GM19238 (cell line): Measurements from ENCODE around the gene LRP10.
A peak's percentile ranks its signal among the peaks of the same experiment; 100 is the strongest.

Experiments used
- DNase-seq: peaks from one replicate; pipeline ENCODE4 v3.0.0; 2011; ENCODE audit warnings: low spot score; ENCODE audit not compliant: insufficient read length

LRP10 gene

DNA sequence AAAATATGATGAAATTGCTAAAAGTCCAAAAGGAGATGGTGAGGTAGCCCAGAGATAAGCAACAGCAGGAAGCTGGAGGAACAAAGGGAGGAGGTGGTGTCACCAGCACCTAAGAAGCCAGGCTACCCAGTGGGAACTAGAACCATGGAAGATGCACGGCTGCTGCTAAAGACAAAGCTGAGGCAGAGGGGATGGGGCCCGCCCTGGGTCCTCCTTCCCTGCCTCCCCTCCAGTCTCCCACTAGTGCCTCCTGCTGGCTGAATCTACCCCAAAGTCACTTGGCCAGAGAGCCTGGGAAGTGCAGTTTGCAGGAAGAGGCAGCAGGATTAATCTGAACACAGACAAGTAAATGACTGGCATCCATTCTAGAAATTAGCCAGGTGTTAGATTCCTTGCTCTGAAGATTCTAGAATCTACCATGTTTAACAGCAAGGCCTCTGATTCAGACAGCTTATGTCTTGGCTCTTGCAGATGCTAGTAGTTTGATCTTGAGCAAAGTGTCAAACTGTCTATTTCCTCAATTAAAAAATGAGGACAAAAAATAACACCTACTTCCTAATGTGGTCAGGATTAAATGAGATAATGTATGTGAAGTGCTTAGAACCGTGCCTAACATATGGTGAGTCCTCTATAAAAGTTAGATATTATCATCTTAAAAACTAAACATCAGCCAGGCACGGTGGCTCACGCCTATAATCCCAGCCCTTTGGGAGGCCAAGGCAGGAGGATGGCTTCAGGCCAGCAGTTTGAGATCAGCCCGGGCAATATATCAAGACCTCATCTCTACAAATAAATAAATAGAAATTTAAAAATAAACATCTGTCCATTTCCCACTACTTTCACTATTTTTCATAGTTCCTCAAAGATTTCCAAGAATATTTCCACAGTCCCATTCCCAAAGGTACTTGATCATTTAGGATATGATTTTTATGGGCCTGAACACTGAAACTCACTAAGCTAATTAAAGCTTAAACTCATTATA lies 5.8 kb upstream of the LRP10 start:
- DNase-seq = no peak

DNA sequence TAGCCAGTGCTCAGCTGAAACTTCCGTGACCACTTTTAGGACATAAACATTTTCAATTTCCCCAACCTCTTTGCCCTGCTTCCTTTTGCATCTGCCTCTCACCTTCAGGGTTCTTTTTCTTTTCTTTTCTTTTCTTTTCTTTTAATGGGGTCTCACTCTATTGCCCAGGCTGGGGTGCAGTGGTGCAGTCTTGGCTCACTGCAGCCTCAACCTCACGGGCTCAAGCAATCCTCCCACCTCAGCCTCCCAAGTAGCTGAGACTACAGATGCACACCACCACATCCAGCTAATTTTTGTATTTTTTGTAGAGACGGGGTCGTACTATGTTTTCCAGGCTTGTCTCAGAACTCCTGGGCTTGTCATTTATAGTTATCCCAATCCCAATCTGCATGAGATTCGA lies 4.7 kb upstream of the LRP10 start:
- no peak for DNase-seq

DNA sequence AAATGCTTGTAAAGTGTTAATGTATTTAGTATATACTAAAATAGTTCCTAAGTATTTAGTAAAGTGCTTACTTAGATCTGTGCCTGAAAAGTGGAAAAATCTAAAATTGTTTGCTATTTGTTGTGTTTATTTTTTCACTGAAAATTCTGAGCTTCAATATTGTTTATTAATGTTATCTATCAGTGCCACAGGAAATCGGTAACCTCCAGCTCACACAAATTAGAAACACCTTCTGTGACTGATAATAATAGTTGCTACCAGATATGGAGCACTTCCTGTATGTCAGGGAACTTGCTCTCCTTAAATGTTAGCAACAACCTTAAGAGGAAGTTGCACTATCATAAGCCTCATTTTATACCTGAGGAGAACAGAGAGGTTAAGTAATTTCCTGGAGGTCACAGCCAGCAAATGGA lies 723 bp upstream of the LRP10 start:
- peak; percentile 54 for DNase-seq

DNA sequence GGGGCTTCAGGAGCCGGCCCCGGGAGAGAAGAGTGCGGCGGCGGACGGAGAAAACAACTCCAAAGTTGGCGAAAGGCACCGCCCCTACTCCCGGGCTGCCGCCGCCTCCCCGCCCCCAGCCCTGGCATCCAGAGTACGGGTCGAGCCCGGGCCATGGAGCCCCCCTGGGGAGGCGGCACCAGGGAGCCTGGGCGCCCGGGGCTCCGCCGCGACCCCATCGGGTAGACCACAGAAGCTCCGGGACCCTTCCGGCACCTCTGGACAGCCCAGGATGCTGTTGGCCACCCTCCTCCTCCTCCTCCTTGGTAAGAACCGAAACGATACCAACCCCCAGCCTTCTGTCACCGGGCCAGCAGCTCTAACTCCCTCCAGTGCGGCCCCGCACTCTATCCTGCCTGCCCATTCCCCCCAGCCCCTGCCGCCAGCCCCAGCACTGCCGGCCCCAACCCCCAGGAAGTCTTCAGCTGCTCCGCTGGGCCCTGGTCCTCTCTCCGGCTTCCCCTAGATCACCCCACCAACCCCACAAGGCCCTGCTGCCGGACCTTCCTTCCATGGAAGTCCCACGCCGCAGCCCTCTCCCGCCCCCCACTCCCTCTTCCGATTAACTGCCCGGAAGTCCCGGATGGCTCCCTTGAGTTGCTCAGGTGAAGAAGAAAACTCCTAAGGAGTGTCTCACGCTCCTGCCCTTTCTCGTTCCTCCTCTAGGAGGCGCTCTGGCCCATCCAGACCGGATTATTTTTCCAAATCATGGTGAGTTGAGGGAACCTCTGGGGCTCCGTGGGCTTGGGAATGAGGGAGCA lies 693 bp downstream of the LRP10 start:
- DNase-seq = peak; percentile 63

DNA sequence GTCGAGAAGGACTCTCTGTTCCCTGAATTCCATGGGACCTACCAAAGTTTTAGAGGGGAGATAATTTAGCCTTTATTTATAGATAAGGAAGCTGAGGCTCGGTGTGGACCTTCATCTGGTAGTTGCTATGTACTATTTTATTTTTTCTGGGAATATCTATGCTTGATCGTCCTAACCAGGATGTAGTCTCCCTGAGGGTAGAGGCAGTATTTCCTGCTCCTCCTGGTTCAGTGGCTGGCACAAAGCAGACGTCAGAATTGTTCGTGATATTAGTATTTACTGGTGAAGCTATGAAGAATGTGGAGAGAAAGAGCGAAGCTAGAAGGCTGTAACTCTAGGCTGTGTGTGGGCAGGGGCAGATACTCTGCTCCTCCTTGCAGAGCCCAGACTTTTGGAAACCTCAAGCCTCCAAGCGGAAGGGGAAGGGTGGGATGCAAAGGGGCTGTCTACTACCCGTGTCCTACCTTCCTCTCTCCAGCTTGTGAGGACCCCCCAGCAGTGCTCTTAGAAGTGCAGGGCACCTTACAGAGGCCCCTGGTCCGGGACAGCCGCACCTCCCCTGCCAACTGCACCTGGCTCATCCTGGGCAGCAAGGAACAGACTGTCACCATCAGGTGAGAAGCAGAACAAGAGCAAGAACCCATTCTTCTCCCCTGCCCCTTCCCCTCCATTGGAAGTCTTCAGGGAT lies 1.4 kb downstream of the LRP10 start:
- no peak for DNase-seq

DNA sequence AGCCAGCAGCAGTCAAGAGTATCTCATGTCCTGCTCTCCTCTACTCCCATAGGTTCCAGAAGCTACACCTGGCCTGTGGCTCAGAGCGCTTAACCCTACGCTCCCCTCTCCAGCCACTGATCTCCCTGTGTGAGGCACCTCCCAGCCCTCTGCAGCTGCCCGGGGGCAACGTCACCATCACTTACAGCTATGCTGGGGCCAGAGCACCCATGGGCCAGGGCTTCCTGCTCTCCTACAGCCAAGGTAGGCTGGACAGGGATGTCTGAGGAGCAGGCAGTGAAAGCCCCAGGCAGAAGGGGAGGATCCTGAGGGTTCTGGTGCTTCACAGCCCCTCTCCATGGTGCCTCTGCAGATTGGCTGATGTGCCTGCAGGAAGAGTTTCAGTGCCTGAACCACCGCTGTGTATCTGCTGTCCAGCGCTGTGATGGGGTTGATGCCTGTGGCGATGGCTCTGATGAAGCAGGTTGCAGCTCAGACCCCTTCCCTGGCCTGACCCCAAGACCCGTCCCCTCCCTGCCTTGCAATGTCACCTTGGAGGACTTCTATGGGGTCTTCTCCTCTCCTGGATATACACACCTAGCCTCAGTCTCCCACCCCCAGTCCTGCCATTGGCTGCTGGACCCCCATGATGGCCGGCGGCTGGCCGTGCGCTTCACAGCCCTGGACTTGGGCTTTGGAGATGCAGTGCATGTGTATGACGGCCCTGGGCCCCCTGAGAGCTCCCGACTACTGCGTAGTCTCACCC lies 3.6 kb downstream of the LRP10 start:
- DNase-seq = no peak

DNA sequence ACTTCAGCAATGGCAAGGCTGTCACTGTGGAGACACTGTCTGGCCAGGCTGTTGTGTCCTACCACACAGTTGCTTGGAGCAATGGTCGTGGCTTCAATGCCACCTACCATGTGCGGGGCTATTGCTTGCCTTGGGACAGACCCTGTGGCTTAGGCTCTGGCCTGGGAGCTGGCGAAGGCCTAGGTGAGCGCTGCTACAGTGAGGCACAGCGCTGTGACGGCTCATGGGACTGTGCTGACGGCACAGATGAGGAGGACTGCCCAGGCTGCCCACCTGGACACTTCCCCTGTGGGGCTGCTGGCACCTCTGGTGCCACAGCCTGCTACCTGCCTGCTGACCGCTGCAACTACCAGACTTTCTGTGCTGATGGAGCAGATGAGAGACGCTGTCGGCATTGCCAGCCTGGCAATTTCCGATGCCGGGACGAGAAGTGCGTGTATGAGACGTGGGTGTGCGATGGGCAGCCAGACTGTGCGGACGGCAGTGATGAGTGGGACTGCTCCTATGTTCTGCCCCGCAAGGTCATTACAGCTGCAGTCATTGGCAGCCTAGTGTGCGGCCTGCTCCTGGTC lies 4.3 kb downstream of the LRP10 start:
- no peak for DNase-seq

DNA sequence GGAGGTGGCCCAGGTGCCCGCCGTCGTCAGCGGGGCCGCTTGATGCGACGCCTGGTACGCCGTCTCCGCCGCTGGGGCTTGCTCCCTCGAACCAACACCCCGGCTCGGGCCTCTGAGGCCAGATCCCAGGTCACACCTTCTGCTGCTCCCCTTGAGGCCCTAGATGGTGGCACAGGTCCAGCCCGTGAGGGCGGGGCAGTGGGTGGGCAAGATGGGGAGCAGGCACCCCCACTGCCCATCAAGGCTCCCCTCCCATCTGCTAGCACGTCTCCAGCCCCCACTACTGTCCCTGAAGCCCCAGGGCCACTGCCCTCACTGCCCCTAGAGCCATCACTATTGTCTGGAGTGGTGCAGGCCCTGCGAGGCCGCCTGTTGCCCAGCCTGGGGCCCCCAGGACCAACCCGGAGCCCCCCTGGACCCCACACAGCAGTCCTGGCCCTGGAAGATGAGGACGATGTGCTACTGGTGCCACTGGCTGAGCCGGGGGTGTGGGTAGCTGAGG lies 5.5 kb downstream of the LRP10 start:
- DNase-seq = no peak

DNA sequence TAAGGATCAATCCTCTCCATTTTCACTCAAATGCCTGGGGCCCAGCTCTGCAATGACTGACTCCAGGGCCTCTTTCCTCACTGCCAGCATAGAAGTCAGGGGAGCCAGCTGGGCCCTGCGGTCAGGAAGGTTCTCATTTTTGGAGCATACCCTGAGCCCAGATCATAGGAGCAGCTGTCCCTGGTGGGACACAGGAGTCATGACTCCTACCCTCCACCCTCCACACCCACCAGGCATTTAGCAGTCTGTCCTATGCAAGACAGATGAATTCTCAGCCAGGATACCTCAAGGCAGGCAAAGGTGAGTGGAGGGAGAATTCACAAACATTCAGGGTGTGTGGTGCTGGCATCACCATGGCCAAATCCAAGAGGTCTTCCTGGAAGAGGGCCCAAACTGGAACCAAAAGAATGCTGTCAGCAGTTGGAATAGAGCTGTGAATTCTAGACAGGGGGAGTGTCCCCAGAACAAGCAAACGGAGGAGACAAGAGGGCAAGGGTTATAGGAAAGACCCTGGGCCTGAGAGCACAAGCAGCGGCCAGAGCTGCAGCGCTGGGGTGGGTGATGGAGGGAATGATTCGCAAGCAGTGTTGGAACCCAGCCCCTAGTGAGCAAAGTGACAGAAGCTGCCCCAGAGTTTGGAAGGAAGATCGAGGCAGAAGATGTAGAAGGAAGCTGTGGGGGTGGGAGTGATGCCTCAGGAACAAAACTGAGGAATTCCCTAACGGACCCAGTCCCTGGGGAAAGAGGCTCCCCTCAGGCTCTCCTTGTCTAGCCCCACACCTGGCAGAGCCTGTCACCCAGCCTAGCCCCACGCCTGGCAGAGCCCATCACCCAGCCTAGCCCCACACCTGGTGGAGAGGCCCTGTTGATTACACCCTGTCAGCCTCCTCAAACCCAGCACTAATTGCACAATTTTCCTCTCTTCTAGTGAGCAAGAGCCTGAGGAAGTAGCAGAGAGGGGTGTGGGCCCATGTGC lies 7.0 kb downstream of the LRP10 start:
- no peak for DNase-seq

DNA sequence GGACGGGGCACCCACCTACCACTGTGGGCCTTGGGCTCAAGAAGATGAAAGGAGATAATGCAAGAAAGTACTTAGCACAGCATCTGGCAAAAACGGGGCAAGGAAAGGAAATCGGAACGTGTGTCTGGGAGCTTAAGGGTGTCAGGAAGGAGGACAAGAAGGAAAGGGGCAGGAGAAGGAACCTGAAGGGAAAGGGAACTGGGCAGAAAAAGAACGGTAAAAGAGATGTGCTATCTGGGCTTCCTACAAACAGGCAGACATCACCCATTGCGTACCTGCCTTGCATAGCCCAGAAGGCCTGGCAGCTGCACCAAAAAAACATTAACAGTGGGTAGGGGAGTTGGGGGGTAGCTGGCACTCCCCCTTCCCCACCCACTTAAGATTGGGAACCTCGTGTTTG lies 10.5 kb downstream of the LRP10 start:
- no peak for DNase-seq

DNA sequence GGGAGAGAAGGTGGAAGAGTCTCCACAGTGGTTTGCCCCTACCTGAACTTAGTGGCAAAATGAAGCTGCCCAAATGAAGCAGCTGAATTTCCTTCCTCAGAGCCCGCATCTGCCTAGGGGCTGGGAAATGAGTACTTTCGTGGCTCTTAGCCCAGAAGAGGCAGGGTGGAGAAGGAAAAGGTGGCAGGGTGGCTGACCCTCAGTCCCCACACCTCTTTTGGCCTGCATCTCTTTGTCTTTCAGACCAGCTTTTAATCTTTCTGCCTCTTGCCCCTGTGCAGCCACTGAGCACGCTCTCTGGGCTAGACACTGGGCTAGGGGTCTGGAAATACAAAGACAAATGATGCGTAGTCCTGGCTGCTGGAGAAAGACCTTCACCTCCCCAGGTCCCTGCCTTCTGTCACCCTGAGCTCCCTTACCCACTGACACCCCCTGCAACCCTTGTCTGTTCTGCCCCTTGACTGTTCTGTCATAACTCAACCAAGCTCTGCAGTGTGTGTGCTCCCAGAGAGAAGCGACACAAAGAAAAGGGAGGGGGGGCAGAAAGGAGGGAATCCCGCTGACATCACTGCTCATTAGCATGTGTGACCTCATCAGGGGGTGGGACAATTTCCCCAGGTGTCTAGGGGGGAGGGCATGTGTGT lies 11.1 kb downstream of the LRP10 start:
- DNase-seq = no peak

DNA sequence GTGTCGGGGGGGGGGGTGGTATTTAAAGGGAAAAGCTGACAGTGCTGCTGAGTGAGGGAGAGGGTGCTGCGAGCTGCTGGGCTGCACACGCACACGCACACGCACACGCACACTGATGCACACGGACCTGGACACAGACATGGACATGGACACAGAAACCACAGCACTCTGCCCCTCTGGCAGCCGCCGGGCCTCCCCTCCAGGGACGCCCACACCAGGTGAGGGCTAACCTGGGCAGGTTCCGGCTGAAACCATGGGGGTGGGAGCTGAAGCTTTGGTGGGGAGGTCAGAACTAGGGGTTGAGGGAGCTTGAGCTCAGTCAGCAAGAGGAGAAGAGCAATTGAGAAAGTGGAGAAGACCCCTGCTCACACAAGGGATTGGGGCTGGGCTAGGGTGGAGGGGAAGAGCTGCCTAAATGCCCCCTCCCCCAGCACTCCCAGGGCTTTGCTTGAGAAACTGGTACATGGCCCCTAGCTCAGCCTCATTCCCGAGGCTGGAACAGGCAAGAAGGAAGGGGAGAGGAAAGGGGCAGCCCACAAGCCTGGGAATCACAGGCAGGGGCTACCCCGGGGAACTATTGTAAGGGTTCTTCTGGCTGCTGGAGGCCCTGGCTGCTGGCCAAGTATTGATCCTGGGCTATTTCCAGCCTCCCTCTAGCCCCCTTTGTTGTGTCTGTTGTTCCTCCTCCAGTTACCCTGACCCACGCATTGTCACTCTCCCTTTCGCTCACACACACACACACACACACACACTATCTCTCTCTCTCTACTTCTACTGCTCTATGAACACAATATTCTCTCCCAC lies 11.8 kb downstream of the LRP10 start, which contains the start of gene REM2:
TSS of gene REM2 (plus strand) at position 50 of the 804 bp plus-strand sequence. CDS start at position 116, 66 bp downstream.
- no peak for DNase-seq

DNA sequence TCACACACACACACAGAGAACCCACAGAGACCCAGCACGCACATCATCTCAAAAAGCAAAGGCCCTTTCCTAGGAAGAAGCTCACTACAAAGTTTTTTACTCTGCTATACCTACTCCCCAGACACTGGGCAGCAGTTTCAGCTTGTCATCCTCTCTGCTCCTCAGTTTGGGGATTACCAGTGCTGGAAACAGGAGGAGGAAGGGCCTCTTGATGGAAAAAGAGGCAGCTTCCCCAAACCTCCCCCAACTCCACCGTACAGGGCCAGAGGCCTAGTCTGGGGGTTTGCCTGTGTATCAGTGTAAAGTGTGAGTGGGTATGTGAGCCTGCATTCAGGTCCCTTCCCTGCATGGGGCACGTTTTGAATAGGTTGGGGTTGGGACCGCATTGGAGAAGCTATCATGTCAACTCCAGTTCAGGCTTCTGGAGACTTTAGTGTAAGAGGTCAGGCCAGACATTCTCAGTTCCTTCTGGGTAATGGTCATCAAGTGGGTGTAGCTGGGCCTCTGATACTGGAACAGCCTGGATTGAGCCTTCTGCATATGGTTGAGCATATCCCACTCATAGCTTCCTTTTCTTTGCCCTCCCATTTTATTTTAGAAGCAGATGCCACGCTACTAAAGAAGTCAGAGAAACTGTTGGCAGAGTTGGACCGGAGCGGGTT lies 12.7 kb downstream of the LRP10 start:
- DNase-seq = no peak

DNA sequence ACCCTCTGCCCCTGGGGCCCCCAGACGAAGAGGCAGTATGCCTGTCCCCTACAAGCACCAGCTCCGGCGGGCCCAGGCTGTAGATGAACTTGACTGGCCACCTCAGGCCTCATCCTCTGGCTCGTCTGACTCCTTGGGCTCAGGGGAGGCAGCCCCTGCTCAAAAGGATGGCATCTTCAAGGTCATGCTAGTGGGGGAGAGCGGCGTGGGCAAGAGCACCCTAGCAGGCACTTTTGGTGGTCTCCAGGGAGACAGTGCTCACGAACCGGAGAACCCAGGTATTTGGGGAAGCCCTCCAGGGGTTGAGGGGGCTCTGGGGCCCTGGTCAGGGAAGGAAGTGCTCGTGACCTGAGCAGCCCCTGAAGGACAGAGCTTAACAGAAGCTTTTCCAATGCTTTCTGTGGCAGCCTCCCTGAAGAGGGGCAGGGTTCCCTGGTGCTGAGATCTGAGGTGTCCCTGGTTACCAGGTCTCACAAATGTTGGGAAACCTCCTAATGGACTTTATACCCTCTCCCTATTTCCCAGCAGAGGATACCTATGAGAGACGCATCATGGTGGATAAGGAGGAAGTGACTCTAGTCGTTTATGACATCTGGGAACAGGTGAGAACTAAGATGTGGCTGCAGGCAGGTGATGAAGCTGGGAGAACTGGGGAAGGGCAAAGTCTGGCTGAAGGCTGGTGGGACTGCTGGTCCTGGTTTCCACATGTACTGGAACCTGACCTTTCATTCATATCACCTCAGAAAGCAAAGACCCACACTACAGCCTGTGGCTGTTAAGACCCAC lies 13.4 kb downstream of the LRP10 start:
- no peak for DNase-seq

DNA sequence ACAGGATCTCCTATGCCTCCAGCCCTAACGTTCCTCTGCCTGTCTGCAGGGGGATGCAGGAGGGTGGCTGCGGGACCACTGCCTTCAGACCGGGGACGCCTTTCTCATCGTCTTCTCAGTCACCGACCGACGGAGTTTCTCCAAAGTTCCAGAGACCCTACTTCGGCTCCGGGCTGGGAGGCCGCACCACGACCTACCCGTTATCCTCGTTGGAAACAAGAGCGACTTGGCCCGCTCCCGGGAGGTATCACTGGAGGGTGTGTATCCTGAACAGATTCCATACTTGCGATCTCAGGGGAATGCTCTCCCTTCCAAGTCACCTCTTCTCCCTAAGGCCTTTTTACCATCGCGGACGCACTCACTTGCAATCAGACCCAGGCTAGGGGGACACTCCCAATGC lies 14.4 kb downstream of the LRP10 start:
- DNase-seq = no peak

DNA sequence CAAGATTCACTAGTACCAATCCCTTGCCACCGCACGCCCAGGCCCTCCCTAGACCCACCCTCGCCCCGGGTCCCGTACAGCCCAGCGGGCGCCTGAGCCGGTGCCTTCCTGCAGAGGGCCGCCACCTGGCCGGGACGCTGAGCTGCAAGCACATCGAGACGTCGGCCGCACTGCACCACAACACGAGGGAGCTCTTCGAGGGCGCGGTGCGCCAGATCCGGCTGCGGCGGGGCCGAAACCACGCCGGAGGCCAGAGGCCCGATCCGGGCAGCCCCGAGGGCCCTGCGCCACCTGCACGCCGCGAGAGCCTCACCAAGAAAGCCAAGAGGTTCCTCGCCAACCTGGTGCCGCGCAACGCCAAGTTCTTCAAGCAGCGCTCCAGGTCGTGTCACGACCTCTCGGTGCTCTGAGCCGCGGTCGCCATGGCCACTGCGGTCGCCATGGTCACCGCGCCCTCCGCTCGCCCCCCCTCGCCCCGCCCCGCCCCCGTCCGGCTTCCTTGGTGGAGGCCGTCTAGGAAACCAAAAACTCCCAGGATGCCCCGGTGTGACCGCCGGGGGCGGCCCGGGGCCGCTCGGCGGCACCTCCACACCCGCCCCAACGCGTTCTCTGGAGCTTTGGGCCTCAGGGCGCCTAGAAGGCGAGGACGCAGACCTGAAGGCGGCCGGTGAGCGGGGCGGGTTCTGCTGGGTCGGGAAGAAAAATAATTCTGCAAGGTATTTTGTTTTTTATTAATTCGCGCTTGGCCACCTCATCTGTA lies 15.1 kb downstream of the LRP10 start:
- DNase-seq = peak; percentile 77
